GM21515 (cell line): ENCODE results near the gene CAPN13.
"Not testable (repeated sequence)": the region's sequence is repeated elsewhere in the genome, so short reads cannot be mapped to it uniquely, and the experiment has no call there.

Experiments
- ATAC-seq: cut with Tn5 transposase; IDR thresholded peaks from one replicate; pipeline ENCODE4 v1.9.1; 2021; ENCODE audit not compliant: unreplicated experiment

Gene CAPN13

GRCh38 chr2:30706534-30707303, 100.5 kb downstream of the CAPN13 start:
- ATAC-seq, result no peak

- ATAC-seq, result no peak
These were observed 101.3 kb downstream of the CAPN13 start for GRCh38 chr2:30705711-30706533.

GRCh38 chr2:30705056-30705455, 102.2 kb downstream of the CAPN13 start:
- no peak for ATAC-seq

- no peak for ATAC-seq
These were observed 102.8 kb downstream of the CAPN13 start for GRCh38 chr2:30704309-30705020.

- no peak for ATAC-seq
These were observed 104.6 kb downstream of the CAPN13 start for GRCh38 chr2:30702694-30703093.

GRCh38 chr2:30701782-30702181, 105.5 kb downstream of the CAPN13 start:
- ATAC-seq, result no peak

- ATAC-seq, result not testable (repeated sequence)
These were observed 109.8 kb downstream of the CAPN13 start for GRCh38 chr2:30697242-30698103.

- ATAC-seq, result no peak
These were observed 111.5 kb downstream of the CAPN13 start for GRCh38 chr2:30695749-30696148.

GRCh38 chr2:30694286-30695055, 112.8 kb downstream of the CAPN13 start:
- no peak for ATAC-seq

- no peak for ATAC-seq
These were observed 113.4 kb downstream of the CAPN13 start for GRCh38 chr2:30693821-30694281.

- no peak for ATAC-seq
These were observed 114.4 kb downstream of the CAPN13 start for GRCh38 chr2:30692829-30693275.

GRCh38 chr2:30691948-30692828, 115.1 kb downstream of the CAPN13 start:
- no peak for ATAC-seq

- no peak for ATAC-seq
These were observed 115.9 kb downstream of the CAPN13 start for GRCh38 chr2:30691091-30691947.

- no peak for ATAC-seq
These were observed 117.1 kb downstream of the CAPN13 start for GRCh38 chr2:30690126-30690561.

GRCh38 chr2:30689496-30690125, 117.6 kb downstream of the CAPN13 start:
- no peak for ATAC-seq

GRCh38 chr2:30688956-30689401, 118.3 kb downstream of the CAPN13 start:
- ATAC-seq, result no peak

GRCh38 chr2:30686669-30687068, 120.6 kb downstream of the CAPN13 start:
- no peak for ATAC-seq
